HG03175 (cell line): Measurements from ENCODE around the gene SURF1.
"Not testable (repeated sequence)": the region's sequence is repeated elsewhere in the genome, so short reads cannot be mapped to it uniquely, and the experiment has no call there.

ENCODE experiments used
- ATAC-seq: cut with Tn5 transposase; IDR thresholded peaks from one replicate; pipeline ENCODE4 v1.9.1; 2021; ENCODE audit warnings: mild to moderate bottlenecking, moderate library complexity; ENCODE audit not compliant: unreplicated experiment

The SURF1 gene

GRCh38 chr9:133327834-133328484, 28.3 kb downstream of the SURF1 start:
- no peak for ATAC-seq

GRCh38 chr9:133327021-133327420, 29.3 kb downstream of the SURF1 start:
- not testable (repeated sequence) for ATAC-seq

- no peak for ATAC-seq
Measured at GRCh38 chr9:133323991-133324703, 32.1 kb downstream of the SURF1 start.

GRCh38 chr9:133323211-133323610, 33.1 kb downstream of the SURF1 start:
- no peak for ATAC-seq

GRCh38 chr9:133322701-133323100, 33.6 kb downstream of the SURF1 start:
- ATAC-seq: no peak

GRCh38 chr9:133321411-133321935, 34.8 kb downstream of the SURF1 start:
- no peak for ATAC-seq

- no peak for ATAC-seq
Measured at GRCh38 chr9:133320421-133320881, 35.8 kb downstream of the SURF1 start.

- ATAC-seq: not testable (repeated sequence)
Measured at GRCh38 chr9:133317551-133317950, 38.7 kb downstream of the SURF1 start.

GRCh38 chr9:133315997-133316396, 40.3 kb downstream of the SURF1 start:
- no peak for ATAC-seq

GRCh38 chr9:133309608-133310007, 46.7 kb downstream of the SURF1 start:
- ATAC-seq: no peak

- no peak for ATAC-seq
Measured at GRCh38 chr9:133307301-133307700, 49.0 kb downstream of the SURF1 start.

- ATAC-seq: no peak
Measured at GRCh38 chr9:133306242-133307204, 49.8 kb downstream of the SURF1 start.

- no peak for ATAC-seq
Measured at GRCh38 chr9:133305731-133306130, 50.6 kb downstream of the SURF1 start.

- ATAC-seq: no peak
Measured at GRCh38 chr9:133304477-133305377, 51.6 kb downstream of the SURF1 start.

GRCh38 chr9:133304158-133304470, 52.2 kb downstream of the SURF1 start:
- no peak for ATAC-seq

GRCh38 chr9:133303266-133304157, 52.8 kb downstream of the SURF1 start:
- ATAC-seq: no peak
